IPS-11a (cell line): ENCODE data around the gene SPATA3.
"Not testable (repeated sequence)": the region's sequence is repeated elsewhere in the genome, so short reads cannot be mapped to it uniquely, and the experiment has no call there.

Experiments used
- H3K4me3 ChIP-seq: one replicate; pipeline ENCODE4 v1.5.1; 2013; ENCODE audit warnings: low read depth, low read length, control low read depth

Gene SPATA3

GRCh38 chr2:230991598-230991997 is 4.3 kb upstream of the SPATA3 start:
- no peak overlapping the region for H3K4me3 ChIP-seq

GRCh38 chr2:230996661-230997060 is 740 bp downstream of the SPATA3 start:
- no peak overlapping the region for H3K4me3 ChIP-seq

GRCh38 chr2:230998882-230999281 is 3.0 kb downstream of the SPATA3 start:
- no peak overlapping the region for H3K4me3 ChIP-seq

- H3K4me3 ChIP-seq: no peak overlapping the region
Measured at GRCh38 chr2:230999477-230999876, 3.6 kb downstream of the SPATA3 start.

- H3K4me3 ChIP-seq: no peak overlapping the region
Measured at GRCh38 chr2:231000211-231000904, 4.4 kb downstream of the SPATA3 start.

- H3K4me3 ChIP-seq: no peak overlapping the region
Measured at GRCh38 chr2:231001036-231001435, 5.1 kb downstream of the SPATA3 start.

- H3K4me3 ChIP-seq: no peak overlapping the region
Measured at GRCh38 chr2:231001921-231002320, 6.0 kb downstream of the SPATA3 start.

GRCh38 chr2:231002641-231003040 is 6.7 kb downstream of the SPATA3 start:
- H3K4me3 ChIP-seq: no peak overlapping the region

- H3K4me3 ChIP-seq: no peak overlapping the region
Measured at GRCh38 chr2:231003186-231003585, 7.3 kb downstream of the SPATA3 start.

- H3K4me3 ChIP-seq: not testable (repeated sequence)
Measured at GRCh38 chr2:231004930-231005329, 9.0 kb downstream of the SPATA3 start.

- H3K4me3 ChIP-seq: no peak overlapping the region
Measured at GRCh38 chr2:231007286-231008098, 11.6 kb downstream of the SPATA3 start.

- H3K4me3 ChIP-seq: no peak overlapping the region
Measured at GRCh38 chr2:231008131-231008530, 12.2 kb downstream of the SPATA3 start.

- H3K4me3 ChIP-seq: no peak overlapping the region
Measured at GRCh38 chr2:231009236-231009919, 13.5 kb downstream of the SPATA3 start.

GRCh38 chr2:231010201-231010730 is 14.3 kb downstream of the SPATA3 start:
- H3K4me3 ChIP-seq: no peak overlapping the region

GRCh38 chr2:231011526-231011925 is 15.6 kb downstream of the SPATA3 start:
- H3K4me3 ChIP-seq: no peak overlapping the region

GRCh38 chr2:231012463-231012862 is 16.5 kb downstream of the SPATA3 start:
- no peak overlapping the region for H3K4me3 ChIP-seq

GRCh38 chr2:231013820-231014219 is 17.9 kb downstream of the SPATA3 start:
- no peak overlapping the region for H3K4me3 ChIP-seq

GRCh38 chr2:231015478-231015877 is 19.6 kb downstream of the SPATA3 start:
- no peak overlapping the region for H3K4me3 ChIP-seq

- no peak overlapping the region for H3K4me3 ChIP-seq
Measured at GRCh38 chr2:231015926-231016325, 20.0 kb downstream of the SPATA3 start.

GRCh38 chr2:231016566-231017230 is 20.8 kb downstream of the SPATA3 start:
- no peak overlapping the region for H3K4me3 ChIP-seq

- no peak overlapping the region for H3K4me3 ChIP-seq
Measured at GRCh38 chr2:231017231-231017598, 21.3 kb downstream of the SPATA3 start.
